ENCODE results near the gene CTDSPL.

CTDSPL gene

GRCh38 chr3:37863949-37864822 is 2.5 kb downstream of the CTDSPL start:
- no peaks in the 10 kb centered on the region for H3K9me3 Mint-ChIP-seq
- H3K27me3 Mint-ChIP-seq, result peaks cover 50% of the 10 kb centered on the region
- H3K4me3 Mint-ChIP-seq, result no peak overlapping the region
- ATAC-seq, result no peak
- H3K27ac Mint-ChIP-seq, result no peak overlapping the region
- H3K36me3 Mint-ChIP-seq, result no peaks in the 10 kb centered on the region
- H3K4me1 Mint-ChIP-seq, result peaks cover 14% of the 10 kb centered on the region

GRCh38 chr3:37864904-37865303 is 3.2 kb downstream of the CTDSPL start:
- no peak overlapping the region for H3K4me3 Mint-ChIP-seq
- H3K27me3 Mint-ChIP-seq, result peaks cover 50% of the 10 kb centered on the region
- peaks cover 14% of the 10 kb centered on the region for H3K4me1 Mint-ChIP-seq
- no peak overlapping the region for H3K27ac Mint-ChIP-seq
- H3K9me3 Mint-ChIP-seq, result no peaks in the 10 kb centered on the region
- H3K36me3 Mint-ChIP-seq, result no peaks in the 10 kb centered on the region
- ATAC-seq, result no peak

DNA sequence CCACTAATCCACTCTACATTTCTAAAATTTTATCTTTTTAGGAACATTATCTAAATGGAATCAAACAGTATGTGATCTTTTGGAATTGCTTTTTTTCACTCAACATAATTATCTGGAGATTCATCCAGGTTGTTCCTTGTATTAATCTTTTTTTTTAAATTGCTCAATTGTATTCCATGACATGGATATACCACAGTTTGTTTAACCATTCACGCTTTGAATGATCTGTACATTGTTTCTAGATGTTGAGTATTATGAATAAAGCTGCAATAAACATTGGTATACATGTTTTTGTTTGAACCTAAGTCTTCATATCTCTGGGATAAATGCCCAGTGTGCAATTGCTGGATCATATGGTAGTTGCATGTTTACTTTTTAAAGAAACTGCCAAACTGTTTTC is 5.5 kb downstream of the CTDSPL start:
- peaks cover 54% of the 10 kb centered on the region for H3K27me3 Mint-ChIP-seq
- peaks cover 14% of the 10 kb centered on the region for H3K9me3 Mint-ChIP-seq
- H3K27ac Mint-ChIP-seq, result no peak overlapping the region
- no peaks in the 10 kb centered on the region for H3K36me3 Mint-ChIP-seq
- H3K4me3 Mint-ChIP-seq, result no peak overlapping the region
- no peak for ATAC-seq
- H3K4me1 Mint-ChIP-seq, result peaks cover 6% of the 10 kb centered on the region

- no peak overlapping the region for H3K4me3 Mint-ChIP-seq
- H3K27ac Mint-ChIP-seq, result no peak overlapping the region
- H3K27me3 Mint-ChIP-seq, result peaks cover 34% of the 10 kb centered on the region
- peaks cover 14% of the 10 kb centered on the region for H3K9me3 Mint-ChIP-seq
- no peaks in the 10 kb centered on the region for H3K4me1 Mint-ChIP-seq
- no peaks in the 10 kb centered on the region for H3K36me3 Mint-ChIP-seq
- ATAC-seq, result no peak
These were observed 10.2 kb downstream of the CTDSPL start for GRCh38 chr3:37871858-37872257.

DNA sequence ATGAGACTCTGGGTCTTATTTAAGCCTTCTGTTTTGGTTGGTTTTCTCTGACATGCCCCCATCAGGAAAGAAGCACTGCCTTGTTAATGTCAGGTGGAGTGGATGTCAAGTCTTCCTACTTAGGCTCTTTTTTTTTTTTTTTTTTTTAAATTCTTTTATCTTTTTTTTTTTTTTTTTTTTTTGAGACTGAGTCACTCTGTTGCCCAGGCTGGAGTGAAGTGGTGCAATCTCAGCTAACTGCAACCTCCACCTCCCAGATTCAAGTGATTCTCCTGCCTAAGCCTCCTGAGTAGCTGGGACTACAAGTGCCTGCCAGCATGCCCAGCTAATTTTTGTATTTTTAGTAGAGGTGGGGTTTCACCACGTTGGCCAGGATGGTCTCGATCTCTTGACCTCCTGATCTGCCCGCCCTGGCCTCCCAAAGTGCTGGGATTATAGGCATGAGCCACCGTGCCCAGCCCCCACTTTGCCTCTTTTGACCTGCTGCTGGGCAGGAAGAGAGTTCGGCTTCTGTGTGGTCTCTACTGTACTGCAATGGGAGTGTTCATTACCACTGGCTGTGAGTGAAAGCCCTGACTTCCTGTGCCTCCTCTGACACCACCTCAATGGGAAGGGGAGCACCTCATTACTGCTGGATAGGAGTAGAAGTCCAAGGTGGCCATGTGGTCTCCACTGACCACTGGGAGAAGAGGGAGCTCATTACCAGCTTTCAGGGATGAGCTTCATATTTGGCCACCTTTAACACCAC is 10.9 kb downstream of the CTDSPL start:
- Mint-ChIP-seq H3K27ac (no peak overlapping the region), H3K27me3 (peaks cover 34% of the 10 kb centered on the region), H3K4me3 (no peak overlapping the region), H3K36me3 (no peaks in the 10 kb centered on the region), H3K9me3 (peaks cover 16% of the 10 kb centered on the region), H3K4me1 (no peaks in the 10 kb centered on the region)
- no peak for ATAC-seq

- no peaks in the 10 kb centered on the region for H3K4me1 Mint-ChIP-seq
- H3K27me3 Mint-ChIP-seq, result peaks cover 10% of the 10 kb centered on the region
- H3K9me3 Mint-ChIP-seq, result peaks cover 9% of the 10 kb centered on the region
- no peak for ATAC-seq
- H3K4me3 Mint-ChIP-seq, result no peak overlapping the region
- H3K27ac Mint-ChIP-seq, result no peak overlapping the region
- no peaks in the 10 kb centered on the region for H3K36me3 Mint-ChIP-seq
These were observed 14.6 kb downstream of the CTDSPL start for GRCh38 chr3:37876279-37876678.

- Mint-ChIP-seq H3K27me3 (peaks cover 17% of the 10 kb centered on the region), H3K4me3 (no peak overlapping the region), H3K27ac (no peak overlapping the region), H3K4me1 (no peaks in the 10 kb centered on the region), H3K9me3 (no peaks in the 10 kb centered on the region), H3K36me3 (no peaks in the 10 kb centered on the region)
- no peak for ATAC-seq
These were observed 21.0 kb downstream of the CTDSPL start for GRCh38 chr3:37882711-37883110.

GRCh38 chr3:37885814-37886213 is 24.1 kb downstream of the CTDSPL start:
- ATAC-seq, result no peak
- Mint-ChIP-seq H3K4me3 (no peak overlapping the region), H3K27me3 (peaks cover 17% of the 10 kb centered on the region), H3K36me3 (no peaks in the 10 kb centered on the region), H3K27ac (no peak overlapping the region), H3K4me1 (no peaks in the 10 kb centered on the region), H3K9me3 (no peaks in the 10 kb centered on the region)

GRCh38 chr3:37886395-37886794 is 24.7 kb downstream of the CTDSPL start:
- H3K4me3 Mint-ChIP-seq, result no peak overlapping the region

GRCh38 chr3:37887062-37887461 is 25.4 kb downstream of the CTDSPL start:
- ATAC-seq, result no peak
- Mint-ChIP-seq H3K36me3 (no peaks in the 10 kb centered on the region), H3K4me1 (no peaks in the 10 kb centered on the region)

More at GRCh38 chr3:37886395-37886794, 24.7 kb downstream of the CTDSPL start:
- H3K9me3 Mint-ChIP-seq, result no peaks in the 10 kb centered on the region
- no peaks in the 10 kb centered on the region for H3K4me1 Mint-ChIP-seq
- no peaks in the 10 kb centered on the region for H3K36me3 Mint-ChIP-seq
- ATAC-seq, result no peak
- H3K27me3 Mint-ChIP-seq, result peaks cover 17% of the 10 kb centered on the region
- H3K27ac Mint-ChIP-seq, result no peak overlapping the region

DNA sequence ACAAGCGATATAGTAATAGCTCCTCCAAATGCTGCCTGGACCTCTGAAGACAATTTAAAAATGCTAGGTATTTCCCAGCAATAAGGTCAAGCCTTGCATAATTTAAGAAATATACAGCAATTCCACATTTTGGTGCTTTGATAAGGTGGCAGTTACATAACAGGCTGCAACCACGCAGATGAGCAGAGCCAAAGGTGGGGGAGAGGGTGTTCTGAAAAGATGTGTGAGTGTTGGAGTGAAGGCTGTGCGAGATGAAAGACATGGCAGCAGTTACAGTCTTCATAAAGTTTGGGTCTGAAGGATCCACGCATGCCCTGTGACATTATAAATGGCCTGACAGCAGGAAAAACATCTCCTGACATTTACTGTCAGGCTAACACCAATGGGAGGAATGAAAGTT is 26.1 kb downstream of the CTDSPL start:
- no peak overlapping the region for H3K27ac Mint-ChIP-seq

More at GRCh38 chr3:37887062-37887461, 25.4 kb downstream of the CTDSPL start:
- Mint-ChIP-seq H3K27me3 (peaks cover 17% of the 10 kb centered on the region), H3K9me3 (no peaks in the 10 kb centered on the region), H3K27ac (no peak overlapping the region), H3K4me3 (no peak overlapping the region)

GRCh38 chr3:37888421-37888820 is 26.7 kb downstream of the CTDSPL start:
- H3K9me3 Mint-ChIP-seq, result no peaks in the 10 kb centered on the region

More for the DNA sequence above, 26.1 kb downstream of the CTDSPL start:
- peaks cover 17% of the 10 kb centered on the region for H3K27me3 Mint-ChIP-seq
- ATAC-seq, result no peak
- no peak overlapping the region for H3K4me3 Mint-ChIP-seq
- no peaks in the 10 kb centered on the region for H3K36me3 Mint-ChIP-seq
- no peaks in the 10 kb centered on the region for H3K9me3 Mint-ChIP-seq
- H3K4me1 Mint-ChIP-seq, result no peaks in the 10 kb centered on the region

DNA sequence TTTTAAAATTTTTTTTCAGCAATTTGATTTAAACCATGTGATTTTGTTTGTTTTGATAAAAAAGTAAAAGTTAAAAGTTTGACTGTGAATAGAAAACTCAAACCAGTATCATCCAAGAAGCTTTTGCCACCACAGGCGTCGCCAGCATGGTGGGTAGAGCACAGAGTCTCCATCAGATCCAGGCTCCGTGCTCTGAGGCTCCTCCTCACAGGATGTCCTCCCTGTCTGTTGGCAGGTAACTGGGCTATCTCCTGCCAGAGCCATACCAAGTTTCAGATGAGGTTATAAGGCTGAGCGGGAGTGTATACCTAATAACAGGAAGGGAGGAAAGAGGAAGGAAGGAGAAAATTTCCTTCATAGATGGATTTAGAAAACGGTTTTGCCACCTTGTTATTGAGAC is 28.8 kb downstream of the CTDSPL start:
- Mint-ChIP-seq H3K27me3 (peaks cover under 1% of the 10 kb centered on the region), H3K36me3 (no peaks in the 10 kb centered on the region), H3K9me3 (no peaks in the 10 kb centered on the region), H3K27ac (no peak overlapping the region), H3K4me1 (no peaks in the 10 kb centered on the region), H3K4me3 (no peak overlapping the region)
- no peak for ATAC-seq

More at GRCh38 chr3:37888421-37888820, 26.7 kb downstream of the CTDSPL start:
- H3K27ac Mint-ChIP-seq, result no peak overlapping the region
- H3K4me3 Mint-ChIP-seq, result no peak overlapping the region
- no peaks in the 10 kb centered on the region for H3K36me3 Mint-ChIP-seq
- H3K4me1 Mint-ChIP-seq, result no peaks in the 10 kb centered on the region
- H3K27me3 Mint-ChIP-seq, result peaks cover 17% of the 10 kb centered on the region
- no peak for ATAC-seq

DNA sequence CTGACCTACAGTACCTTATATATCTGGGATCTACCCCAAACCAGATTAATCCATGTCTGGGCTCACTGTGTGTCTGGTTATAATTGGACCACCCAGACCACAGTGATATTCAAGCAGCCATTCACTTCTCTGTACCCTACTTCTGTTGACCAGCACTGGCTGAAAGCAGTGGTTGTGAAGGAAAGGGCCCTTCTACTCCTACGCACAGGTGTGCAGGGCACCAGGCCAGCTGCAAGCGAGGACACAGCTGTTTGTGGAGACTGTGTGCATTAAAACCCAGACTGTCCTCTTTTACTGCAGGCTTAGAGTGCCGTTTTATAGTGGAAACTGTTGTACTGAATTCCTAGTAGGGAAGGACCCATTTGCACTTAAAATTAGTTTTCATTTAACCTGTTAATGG is 29.5 kb downstream of the CTDSPL start:
- ATAC-seq, result peak; percentile 10
- no peak overlapping the region for H3K4me3 Mint-ChIP-seq
- no peak overlapping the region for H3K27ac Mint-ChIP-seq
- H3K27me3 Mint-ChIP-seq, result no peaks in the 10 kb centered on the region
- H3K4me1 Mint-ChIP-seq, result no peaks in the 10 kb centered on the region
- H3K9me3 Mint-ChIP-seq, result no peaks in the 10 kb centered on the region
- H3K36me3 Mint-ChIP-seq, result no peaks in the 10 kb centered on the region

DNA sequence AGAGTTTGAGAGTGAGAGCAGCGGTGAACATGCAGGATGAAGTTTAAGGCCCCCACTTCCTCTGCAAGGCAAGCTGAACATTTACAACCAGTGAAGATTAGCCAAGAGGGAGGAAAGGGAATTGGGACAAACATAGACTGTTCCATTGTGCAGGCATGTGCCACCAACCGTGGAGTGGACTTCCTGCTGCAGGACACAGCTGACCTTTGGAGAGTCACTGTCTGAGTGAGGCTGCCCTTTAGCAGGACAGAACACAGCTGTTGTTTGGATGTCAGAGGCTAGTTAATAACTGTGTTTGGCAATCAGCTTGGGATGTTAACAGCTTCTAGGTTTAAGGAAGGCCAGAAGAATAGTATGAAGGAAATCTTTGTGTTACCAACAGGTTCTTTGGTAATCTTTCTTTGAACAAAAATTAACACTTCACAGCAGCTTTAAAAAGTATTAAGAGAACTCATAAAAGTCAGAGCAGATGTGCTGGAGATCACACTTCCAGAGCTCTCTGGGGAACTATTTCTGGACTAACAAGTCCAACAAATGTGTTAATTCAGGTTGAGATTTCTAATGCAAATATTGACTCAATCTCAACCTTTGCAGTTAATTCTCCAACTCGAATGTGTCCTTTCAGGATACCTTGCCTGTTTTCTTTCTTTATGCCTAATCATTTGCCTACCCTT is 31.4 kb downstream of the CTDSPL start:
- Mint-ChIP-seq H3K4me3 (no peak overlapping the region), H3K27me3 (no peaks in the 10 kb centered on the region), H3K27ac (no peak overlapping the region), H3K4me1 (no peaks in the 10 kb centered on the region), H3K9me3 (no peaks in the 10 kb centered on the region), H3K36me3 (no peaks in the 10 kb centered on the region)
- peak; percentile 56 for ATAC-seq
